Effector CD8-positive, alpha-beta T cell (primary cell): ENCODE measurements around the gene KCNJ15.

ENCODE experiments used
- DNase-seq: peaks from one replicate; lab custom pipeline; 2025; lab: John Stamatoyannopoulos, UW

Gene KCNJ15

DNA sequence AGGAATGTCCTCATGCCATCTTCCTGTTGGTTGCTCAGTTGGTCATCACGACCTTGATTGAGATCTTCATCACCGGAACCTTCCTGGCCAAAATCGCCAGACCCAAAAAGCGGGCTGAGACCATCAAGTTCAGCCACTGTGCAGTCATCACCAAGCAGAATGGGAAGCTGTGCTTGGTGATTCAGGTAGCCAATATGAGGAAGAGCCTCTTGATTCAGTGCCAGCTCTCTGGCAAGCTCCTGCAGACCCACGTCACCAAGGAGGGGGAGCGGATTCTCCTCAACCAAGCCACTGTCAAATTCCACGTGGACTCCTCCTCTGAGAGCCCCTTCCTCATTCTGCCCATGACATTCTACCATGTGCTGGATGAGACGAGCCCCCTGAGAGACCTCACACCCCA, 42.9 kb downstream of the KCNJ15 start:
- no peak for DNase-seq

DNA sequence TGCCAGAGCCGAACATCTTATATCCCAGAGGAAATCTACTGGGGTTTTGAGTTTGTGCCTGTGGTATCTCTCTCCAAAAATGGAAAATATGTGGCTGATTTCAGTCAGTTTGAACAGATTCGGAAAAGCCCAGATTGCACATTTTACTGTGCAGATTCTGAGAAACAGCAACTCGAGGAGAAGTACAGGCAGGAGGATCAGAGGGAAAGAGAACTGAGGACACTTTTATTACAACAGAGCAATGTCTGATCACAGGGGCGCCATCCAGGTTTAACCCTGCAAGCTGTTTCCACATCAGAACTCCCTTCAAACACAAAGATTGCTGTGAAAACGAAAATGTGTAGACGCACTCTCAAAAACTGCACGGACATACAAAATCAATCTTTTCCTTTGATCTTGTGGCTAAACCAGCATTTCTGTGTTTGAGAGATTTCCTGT, 43.4 kb downstream of the KCNJ15 start:
- no peak for DNase-seq

DNA sequence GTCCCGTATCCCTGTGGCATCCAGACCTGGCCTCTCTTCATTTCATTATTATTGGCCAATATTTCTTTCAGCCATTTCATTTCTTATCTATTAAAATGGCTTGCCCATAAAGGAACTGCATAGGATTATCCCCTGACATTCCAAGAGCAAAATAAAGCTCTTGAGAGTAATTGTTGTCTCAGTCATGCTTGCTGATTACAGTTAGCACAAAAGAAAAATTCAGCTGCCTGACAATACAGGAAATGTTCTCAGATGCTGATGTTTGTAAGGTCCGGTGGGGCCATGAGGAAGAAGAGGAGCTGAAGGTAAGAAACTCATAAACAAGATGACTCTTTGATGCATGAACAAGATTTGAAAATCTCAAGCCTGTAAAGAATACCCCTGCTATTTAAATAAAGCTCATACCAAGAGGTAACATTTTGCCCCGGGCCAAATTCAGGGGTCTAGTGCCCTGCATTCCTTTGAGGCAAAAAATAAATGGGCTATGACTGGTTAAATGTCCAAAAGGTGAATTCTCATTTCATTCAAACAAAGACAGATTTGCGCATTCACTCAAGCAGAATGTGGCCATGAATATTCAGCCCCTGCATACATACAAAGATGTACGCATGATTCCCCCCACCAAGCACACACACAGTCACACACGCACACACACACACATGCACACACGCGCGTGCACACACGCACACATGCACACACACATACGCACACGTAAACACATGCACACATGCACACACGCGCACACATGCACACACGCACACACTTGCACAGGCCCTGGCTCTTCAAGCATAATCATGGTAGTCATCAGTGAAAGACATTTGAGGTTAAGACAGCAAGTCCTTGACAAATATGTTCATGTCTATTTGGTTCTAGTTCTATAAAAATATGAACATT, 44.8 kb downstream of the KCNJ15 start:
- DNase-seq = no peak

DNA sequence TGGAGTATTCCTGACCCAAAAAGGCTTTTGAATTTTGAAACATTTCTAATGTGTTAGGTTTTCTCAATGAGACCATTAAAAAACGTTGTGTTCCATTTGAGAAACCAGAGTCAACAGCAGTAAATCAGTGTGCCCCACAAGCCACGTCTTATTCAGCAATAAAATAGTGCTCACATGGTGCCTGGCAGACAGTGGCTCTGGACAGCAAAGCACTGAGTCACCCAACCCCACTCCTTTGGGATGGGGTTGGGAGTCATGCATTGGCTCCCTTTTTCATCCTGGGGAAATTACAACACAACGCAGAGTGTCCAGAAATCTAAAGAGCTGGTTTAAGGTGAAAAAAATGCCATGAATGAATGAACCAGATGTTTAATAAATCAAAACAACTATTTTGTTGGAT, 46.5 kb downstream of the KCNJ15 start:
- DNase-seq = no peak

GRCh38 chr21:38306433-38307141, 49.8 kb downstream of the KCNJ15 start:
- no peak for DNase-seq

- DNase-seq = no peak
Measured at GRCh38 chr21:38307771-38308531, 51.2 kb downstream of the KCNJ15 start.

DNA sequence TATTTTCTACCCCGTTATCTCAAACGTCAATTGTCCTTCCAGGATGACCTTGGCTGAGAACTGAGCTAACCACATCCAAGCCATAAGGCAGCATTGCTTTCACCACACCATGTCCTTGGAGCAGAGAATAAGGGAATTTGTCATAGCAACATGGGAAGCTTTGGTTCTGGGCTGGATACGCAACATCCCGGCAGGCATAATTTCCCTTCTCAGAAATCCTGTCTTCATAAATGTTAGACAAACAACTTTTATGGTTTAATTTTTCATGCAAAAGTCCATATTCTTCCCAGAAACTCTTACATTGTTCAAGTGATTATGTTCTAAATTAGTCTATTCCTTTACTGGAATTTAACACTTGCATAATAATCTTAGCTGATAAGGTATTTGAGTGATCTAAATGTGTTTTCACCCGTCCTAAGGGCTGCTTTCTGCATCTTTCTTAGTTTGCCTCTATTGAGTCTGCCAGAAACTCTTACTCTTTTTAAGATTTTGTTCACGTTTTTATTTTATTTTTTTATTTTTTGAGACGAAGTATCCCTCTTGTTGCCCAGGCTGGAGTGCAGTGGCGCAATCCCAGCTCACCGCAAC, 51.8 kb downstream of the KCNJ15 start:
- DNase-seq = no peak

- DNase-seq = no peak
Measured at GRCh38 chr21:38310646-38311485, 54.1 kb downstream of the KCNJ15 start.

DNA sequence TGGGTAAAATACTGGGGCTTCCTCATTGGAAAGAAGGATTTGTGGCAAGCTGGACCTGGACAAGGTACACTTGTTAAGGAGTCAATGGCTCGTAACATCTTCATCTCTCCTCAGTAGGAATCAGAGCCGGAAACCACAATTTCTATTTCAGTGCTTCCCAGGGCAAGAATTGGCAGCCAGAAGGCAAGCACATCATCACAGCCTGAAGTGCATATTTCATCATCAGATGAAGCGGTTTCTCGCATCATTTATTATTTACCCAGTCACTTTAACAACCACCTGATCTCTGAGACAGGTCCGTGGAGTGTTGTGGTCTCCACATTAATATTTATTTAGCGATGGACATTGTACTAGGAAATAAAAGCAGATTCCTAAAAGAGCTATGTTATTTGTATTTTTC, 55.0 kb downstream of the KCNJ15 start:
- no peak for DNase-seq

DNA sequence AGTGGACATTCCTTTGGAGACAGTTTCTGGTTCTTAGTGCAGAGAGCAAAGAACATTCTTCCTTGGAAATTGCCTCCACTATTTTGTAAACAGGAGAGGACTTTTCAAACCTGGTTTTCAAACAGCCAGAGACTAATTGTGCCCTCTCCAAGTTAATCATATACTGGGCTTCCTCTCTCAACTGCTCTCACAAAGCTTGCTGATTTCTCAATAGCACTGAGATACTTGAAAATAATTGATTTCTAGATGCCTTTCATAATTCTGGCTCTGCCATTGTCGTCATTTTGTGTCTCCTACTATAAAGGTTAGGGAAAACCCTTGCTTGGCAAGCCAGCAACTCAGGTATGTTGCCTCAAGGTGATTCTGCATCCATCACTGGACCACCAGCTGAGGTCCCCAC, 56.0 kb downstream of the KCNJ15 start:
- no peak for DNase-seq

DNA sequence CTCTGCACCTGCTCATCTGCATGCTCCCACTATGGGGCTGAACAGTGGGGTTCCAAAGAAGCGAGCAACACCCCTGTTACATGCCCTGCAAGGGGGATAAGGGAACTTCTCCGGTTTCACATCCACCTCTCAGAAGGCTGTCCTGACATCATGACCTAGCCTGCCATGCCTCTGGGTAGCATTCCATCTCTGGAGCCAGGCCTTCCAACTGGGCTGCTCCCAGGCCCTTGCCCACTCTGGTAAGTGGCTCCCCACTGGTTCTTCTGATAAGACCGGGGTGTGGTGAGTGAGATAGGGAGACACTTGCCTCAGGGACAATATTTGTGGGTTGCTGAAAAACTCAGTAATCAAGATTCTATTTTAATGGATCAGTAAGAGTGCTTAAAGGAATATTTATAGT, 57.8 kb downstream of the KCNJ15 start:
- no peak for DNase-seq

DNA sequence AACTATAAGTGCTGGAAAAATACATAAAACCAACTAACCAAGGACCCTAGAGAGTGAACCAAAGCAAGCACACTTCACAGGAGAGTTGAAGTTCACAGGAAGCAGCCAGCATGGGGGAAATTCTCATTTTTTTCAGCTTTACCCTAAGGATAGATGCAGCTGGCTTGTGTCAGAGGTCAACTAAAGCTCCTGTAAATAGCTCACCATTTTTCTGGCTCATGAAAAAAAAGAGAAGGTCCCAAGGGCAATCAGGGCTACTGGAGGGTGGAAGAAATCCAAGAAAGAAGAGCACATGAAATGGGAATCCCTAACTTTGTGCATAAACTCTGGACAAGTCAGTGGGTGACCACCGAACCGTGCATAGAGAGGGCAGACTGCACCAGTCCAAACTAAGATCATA, 58.3 kb downstream of the KCNJ15 start:
- no peak for DNase-seq

DNA sequence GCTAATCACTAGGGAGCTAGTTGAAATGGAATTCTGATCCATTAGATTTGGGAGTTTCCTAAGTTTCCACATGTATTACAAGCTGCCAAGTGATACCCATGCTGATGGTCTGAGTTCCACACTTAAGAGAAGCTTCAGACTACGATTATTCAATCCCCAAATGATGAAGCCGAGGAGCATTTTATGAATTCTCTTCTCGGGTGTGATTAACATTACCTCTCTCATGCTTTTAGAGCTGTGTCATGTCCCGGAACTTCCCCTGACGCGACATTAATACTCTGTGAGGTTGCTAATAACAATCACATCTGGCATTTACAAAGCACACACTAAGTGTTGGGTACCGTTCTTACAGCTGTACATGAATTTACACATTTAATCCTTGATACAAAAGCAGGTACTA, 63.0 kb downstream of the KCNJ15 start:
- no peak for DNase-seq

DNA sequence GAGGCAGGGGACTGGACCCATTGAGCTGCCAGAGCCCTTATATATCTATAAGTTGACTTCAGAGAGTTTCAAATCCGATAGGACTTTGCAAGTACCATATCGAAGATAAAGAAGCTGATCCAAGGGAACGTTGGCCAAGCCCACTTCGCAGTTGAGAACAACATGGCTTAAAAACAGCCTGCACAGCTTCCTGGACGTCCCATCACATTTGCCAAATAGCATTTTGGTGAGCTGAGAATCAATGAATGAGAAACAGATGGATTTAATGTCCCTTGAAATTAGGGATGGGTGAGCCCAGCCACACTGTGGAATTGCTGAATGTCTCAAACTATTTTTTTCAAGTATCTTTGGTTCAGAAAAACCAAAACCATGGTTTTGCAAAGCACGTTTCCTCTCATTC, 64.8 kb downstream of the KCNJ15 start:
- DNase-seq = no peak

GRCh38 chr21:38322311-38322950, 65.6 kb downstream of the KCNJ15 start:
- no peak for DNase-seq

GRCh38 chr21:38323721-38324531, 67.1 kb downstream of the KCNJ15 start:
- DNase-seq = no peak

GRCh38 chr21:38325216-38325615, 68.4 kb downstream of the KCNJ15 start:
- no peak for DNase-seq

DNA sequence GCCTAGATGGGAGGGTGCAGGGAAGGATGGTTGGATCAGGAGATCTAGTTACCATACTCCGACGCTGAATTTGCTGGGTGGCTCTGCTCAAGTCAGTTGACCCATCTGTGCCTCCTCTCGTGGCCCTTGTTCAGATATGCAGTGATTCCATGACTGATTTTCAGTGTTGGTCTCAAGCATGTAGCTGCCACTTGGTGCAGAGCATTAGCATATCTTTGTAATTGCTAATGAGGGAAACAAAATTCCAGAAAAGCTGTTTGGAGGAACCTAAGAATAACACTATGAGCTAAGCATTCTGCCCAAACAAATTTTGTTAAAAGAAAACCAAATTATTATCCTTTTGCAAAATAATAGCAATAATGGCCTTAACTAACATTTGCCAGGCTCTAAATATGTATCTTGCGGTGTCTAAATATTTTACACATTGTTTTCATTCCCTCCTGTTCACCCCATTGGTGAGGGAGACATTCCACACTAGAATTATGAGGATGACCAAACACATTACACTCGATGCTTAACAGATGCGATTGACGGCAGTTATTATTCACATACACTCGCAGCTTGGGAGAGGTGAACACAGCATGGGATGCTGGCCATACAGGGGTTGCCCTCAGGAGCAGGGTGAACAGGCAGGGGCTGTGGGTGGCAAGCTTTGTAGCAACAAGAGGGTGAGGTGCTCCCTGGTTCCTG, 69.1 kb downstream of the KCNJ15 start:
- no peak for DNase-seq

DNA sequence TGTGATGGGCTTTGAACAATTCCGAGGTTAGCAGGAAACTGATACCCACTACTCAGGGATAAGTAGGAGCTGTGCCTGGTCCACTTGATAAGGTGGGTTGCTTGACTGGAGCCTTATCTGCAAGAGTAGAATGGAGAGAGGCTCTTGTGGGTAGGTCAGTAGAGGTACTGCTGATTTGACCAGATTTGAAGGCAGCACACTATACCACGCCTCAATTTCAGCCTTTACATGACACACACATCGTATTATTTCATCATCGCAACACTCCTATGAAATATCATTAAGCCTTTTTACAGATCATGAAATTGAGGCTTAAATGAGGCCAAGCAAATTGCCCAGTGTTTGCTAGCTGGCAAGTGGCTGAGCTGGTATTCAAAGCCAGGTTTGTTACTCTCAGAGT, 69.6 kb downstream of the KCNJ15 start:
- no peak for DNase-seq
